Amniotic epithelial cell (primary cell): ENCODE measurements around the gene MZF1.

Experiments used
- DNase-seq: peaks from one replicate; pipeline ENCODE4 v3.0.0-alpha.2; 2010; ENCODE audit warnings: low read depth

MZF1 gene

GRCh38 chr19:58555920-58556621, 17.1 kb downstream of the MZF1 start:
- DNase-seq, result no peak

DNA sequence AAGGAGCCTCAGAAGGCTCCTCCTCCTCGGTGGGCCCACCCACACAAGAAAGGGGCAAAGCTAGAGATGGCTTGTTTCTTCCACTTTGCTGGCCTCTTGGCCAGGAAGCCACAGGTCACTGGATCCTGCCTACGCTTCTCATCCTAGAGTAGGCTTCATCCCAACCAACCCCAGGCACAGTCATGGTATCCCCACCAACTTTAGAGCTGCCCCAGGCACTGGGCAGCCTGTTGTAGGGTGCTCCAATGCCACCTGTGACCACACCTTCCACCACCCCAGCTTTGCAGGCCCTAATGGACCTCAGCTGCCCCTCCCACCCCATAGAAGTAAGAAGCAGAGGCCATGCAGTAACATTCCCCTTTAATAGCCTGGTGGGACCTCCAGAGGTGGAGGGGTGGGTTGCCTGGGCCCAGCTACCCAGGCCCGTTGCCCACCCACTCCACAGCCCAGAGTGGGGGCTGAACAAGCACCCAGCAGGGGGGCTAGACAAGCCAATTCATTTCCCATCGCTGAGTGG, 17.7 kb downstream of the MZF1 start:
- no peak for DNase-seq

DNA sequence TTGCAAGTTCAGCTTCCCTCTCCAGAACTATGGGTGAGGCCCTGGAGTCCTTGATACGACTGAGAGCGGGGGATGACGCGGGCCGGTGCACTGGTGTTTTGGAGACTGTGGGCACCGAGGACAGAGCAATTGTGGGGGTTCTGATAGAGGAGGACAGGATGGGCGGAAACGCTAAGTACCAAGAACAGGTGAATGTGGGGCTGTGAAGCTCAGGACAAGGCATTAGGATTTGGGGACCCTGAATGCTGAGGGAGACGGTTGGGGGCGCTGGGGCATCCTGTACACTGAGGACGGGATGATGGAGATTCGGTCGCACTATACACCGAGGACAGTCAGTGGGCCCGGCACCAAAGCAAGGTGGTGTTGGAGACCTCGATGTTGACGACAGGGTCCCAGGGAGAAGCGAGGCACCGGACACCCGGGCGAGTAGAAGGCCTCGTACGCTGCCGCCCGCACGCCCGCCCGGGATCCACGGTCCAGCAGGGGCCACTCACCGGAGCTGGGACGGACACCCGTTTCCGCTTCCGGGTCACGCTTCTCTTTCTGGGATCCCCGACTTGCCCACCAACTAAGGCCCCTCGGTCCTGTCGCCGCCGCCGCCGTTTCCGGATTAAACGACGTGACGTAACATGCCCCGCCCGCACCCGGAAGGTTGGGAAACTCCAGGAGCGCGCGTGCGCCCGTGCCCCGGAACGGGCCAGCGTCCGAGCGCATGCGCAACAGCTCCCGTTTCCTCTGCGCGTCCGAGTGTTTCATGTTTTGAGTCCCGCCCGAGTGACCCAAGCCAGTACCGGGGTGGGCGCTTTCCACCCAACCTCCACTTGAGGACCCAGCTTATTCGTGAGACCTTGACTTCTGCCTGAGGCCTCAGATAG, 18.4 kb downstream of the MZF1 start, which contains the start of gene CHMP2A:
CHMP2A (minus strand) TSS at position 612 of the 875 bp plus-strand sequence. CDS start 893 bp downstream, outside the sequence.
- peak; percentile 94 for DNase-seq

- no peak for DNase-seq
Measured at GRCh38 chr19:58553799-58554493, 19.2 kb downstream of the MZF1 start.

DNA sequence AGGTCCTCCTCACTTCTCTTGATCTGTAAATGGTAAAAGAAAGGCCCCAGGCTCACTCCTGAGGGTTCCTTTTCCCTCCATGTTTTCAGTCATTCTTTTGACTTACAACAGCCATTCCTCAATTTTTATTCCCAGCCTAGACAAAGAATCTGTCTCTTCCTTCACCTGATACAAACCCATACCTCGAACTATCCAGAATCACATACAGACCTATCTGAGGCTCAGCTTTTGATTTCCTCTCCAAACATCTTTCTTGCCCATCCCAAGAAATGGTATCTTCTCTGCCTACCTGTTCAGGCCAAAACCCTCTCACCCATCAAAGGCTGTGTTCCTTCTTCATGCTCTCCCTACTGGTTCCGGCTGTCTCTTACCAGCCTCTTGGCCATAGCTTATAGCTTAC, 20.5 kb downstream of the MZF1 start:
- DNase-seq, result no peak

DNA sequence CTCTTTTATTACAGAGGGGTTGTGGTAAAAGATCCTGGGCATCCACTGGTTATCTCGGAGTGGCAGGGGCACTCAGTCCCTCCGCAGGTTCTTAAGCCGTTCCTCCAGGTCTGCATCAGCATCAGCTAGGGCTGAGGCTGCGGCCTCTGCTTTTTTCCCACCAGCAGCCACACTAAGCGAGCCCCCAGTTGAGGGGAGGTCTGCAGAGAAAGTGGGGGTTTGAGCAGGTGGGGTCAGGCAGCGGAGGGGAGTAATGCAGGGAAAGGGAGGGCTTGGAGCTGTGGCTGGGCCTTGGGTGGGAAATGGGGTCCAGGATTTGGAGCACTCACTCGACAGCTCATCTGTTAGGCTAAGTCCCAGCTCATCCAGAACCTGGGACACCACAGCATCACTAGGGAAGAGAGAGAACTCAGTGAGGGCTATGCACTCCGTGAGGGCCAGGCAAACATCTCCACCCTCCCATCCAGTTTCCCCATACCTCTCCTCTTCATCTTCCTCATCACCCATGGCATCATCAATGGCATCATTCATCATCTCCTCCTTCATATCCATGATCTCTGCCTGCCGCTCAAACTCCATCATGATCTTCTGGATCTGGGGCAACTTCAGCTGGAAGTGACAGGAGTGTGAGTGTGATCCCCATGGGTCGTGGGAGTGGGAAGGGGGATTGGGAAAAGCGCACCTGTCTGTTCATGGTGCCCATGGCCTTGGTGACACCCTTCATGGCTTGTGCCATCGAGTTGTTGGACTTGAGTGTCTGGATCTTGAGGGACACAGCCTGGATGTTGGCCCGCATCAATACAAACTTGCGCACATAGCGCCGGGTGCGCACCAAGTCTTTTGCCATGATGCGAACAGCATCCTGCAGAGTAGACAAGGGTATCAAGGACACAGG, 21.3 kb downstream of the MZF1 start:
- DNase-seq, result no peak

- DNase-seq, result no peak
Measured at GRCh38 chr19:58551123-58551497, 22.0 kb downstream of the MZF1 start.

GRCh38 chr19:58550362-58551122, 22.6 kb downstream of the MZF1 start:
- no peak for DNase-seq

- DNase-seq, result no peak
Measured at GRCh38 chr19:58549664-58550361, 23.3 kb downstream of the MZF1 start.

- DNase-seq, result no peak
Measured at GRCh38 chr19:58548859-58549663, 24.1 kb downstream of the MZF1 start.

DNA sequence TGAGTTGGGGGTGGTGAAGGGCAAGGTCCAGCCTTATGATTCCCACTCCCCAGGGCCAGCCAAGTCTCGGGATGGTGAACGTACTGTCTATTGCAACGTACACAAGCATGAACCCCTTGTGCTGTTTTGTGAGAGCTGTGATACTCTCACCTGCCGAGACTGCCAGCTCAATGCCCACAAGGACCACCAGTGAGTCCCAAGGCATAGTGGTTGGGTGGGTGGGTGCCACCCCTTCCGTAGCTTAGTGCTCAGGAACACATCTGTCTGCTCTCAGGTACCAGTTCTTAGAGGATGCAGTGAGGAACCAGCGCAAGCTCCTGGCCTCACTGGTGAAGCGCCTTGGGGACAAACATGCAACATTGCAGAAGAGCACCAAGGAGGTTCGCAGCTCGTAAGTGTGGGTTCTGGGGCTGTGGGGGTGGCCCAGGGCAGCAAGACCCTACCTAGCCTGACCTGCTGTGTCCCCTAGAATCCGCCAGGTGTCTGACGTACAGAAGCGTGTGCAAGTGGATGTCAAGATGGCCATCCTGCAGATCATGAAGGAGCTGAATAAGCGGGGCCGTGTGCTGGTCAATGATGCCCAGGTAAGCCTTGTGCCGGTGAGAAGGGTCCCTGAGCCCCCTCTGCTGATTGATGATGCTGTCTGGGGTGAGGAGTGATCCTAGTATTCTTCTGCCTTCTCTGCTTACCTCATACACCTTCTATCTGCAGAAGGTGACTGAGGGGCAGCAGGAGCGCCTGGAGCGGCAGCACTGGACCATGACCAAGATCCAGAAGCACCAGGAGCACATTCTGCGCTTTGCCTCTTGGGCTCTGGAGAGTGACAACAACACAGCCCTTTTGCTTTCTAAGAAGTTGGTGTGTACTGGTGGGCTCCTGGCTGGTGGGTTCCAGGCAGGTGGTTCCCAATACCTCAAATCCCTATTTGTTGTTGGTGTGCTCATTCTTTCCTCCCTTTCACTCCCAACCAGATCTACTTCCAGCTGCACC, 25.5 kb downstream of the MZF1 start:
- no peak for DNase-seq

GRCh38 chr19:58546019-58546530, 27.1 kb downstream of the MZF1 start:
- no peak for DNase-seq

DNA sequence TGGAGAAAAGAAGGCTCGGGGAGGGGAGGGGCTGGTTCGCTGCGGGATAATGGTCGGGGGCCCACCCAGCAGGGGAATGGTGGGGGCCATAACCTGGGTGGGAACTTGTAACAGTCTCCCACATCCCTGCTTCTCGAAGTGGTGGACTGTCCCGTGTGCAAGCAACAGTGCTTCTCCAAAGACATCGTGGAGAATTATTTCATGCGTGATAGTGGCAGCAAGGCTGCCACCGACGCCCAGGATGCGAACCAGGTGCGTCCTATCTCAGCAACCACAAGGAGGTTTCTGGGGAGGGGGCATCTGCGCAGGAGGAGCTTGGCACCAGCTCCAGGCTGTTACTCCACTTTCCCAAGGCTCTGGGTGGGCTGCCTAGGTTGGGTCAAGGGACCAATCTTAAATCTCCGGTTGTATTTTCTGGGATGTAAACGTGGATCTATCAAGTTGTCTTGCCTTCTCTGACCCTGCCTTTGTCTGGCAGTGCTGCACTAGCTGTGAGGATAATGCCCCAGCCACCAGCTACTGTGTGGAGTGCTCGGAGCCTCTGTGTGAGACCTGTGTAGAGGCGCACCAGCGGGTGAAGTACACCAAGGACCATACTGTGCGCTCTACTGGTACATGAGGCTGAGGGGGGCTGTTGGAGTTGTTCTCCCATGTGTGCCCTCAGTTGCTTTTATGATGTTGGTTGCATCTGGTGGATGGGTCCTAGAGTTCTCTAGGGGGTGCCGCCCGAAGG, 27.7 kb downstream of the MZF1 start:
- DNase-seq, result no peak

GRCh38 chr19:58544591-58545285, 28.4 kb downstream of the MZF1 start:
- peak; percentile 46 for DNase-seq

- peak; percentile 99 for DNase-seq
Measured at GRCh38 chr19:58543826-58544590, 29.1 kb downstream of the MZF1 start, which contains the start of gene TRIM28. TSS of gene TRIM28 (plus strand) at chr19:58544064. CDS start at chr19:58544758, 694 bp downstream.
